Measurements from ENCODE around the gene NUBP1.
"Not testable (repeated sequence)": the region's sequence is repeated elsewhere in the genome, so short reads cannot be mapped to it uniquely, and the experiment has no call there.

Gene NUBP1

GRCh38 chr16:10752843-10753523 is 9.3 kb downstream of the NUBP1 start:
- DNase-seq: no peak

GRCh38 chr16:10753670-10754069 is 10.0 kb downstream of the NUBP1 start:
- no peak for DNase-seq

GRCh38 chr16:10754941-10755340 is 11.3 kb downstream of the NUBP1 start:
- no peak for DNase-seq

GRCh38 chr16:10756574-10756973 is 12.9 kb downstream of the NUBP1 start:
- no peak for DNase-seq

GRCh38 chr16:10760858-10761257 is 17.2 kb downstream of the NUBP1 start:
- no peak for DNase-seq

GRCh38 chr16:10761373-10761772 is 17.7 kb downstream of the NUBP1 start:
- DNase-seq: no peak

GRCh38 chr16:10762336-10763016 is 18.8 kb downstream of the NUBP1 start:
- DNase-seq: no peak

- no peak for DNase-seq
Measured at GRCh38 chr16:10763456-10763855, 19.8 kb downstream of the NUBP1 start.

- no peak for DNase-seq
Measured at GRCh38 chr16:10765772-10766171, 22.1 kb downstream of the NUBP1 start.

- no peak for DNase-seq
Measured at GRCh38 chr16:10767127-10767526, 23.5 kb downstream of the NUBP1 start.

- no peak for DNase-seq
Measured at GRCh38 chr16:10769381-10769780, 25.7 kb downstream of the NUBP1 start.

GRCh38 chr16:10770907-10771306 is 27.3 kb downstream of the NUBP1 start:
- no peak for DNase-seq

GRCh38 chr16:10776280-10776679 is 32.6 kb downstream of the NUBP1 start:
- no peak for DNase-seq

- DNase-seq: not testable (repeated sequence)
Measured at GRCh38 chr16:10776923-10777322, 33.3 kb downstream of the NUBP1 start.

- no peak for DNase-seq
Measured at GRCh38 chr16:10777356-10777755, 33.7 kb downstream of the NUBP1 start.

GRCh38 chr16:10779908-10780307 is 36.3 kb downstream of the NUBP1 start:
- DNase-seq: not testable (repeated sequence)

GRCh38 chr16:10780628-10781027 is 37.0 kb downstream of the NUBP1 start:
- no peak for DNase-seq

GRCh38 chr16:10782628-10783027 is 39.0 kb downstream of the NUBP1 start:
- no peak for DNase-seq

- DNase-seq: no peak
Measured at GRCh38 chr16:10787304-10787703, 43.7 kb downstream of the NUBP1 start.

- not testable (repeated sequence) for DNase-seq
Measured at GRCh38 chr16:10788630-10789029, 45.0 kb downstream of the NUBP1 start.

- no peak for DNase-seq
Measured at GRCh38 chr16:10791048-10791447, 47.4 kb downstream of the NUBP1 start.

- no peak for DNase-seq
Measured at GRCh38 chr16:10799736-10800135, 56.1 kb downstream of the NUBP1 start.

- no peak for DNase-seq
Measured at GRCh38 chr16:10805334-10805733, 61.7 kb downstream of the NUBP1 start.

GRCh38 chr16:10806698-10807097 is 63.1 kb downstream of the NUBP1 start:
- no peak for DNase-seq

GRCh38 chr16:10808218-10808617 is 64.6 kb downstream of the NUBP1 start:
- DNase-seq: no peak
